Measurements from ENCODE around the gene DYNLRB1. TPM values are rescaled to one million over a fixed set of nuclear protein-coding genes. Genes with fewer than 3 reads are reported as not detected.
A peak's percentile ranks its signal among the peaks of the same experiment; 100 is the strongest.

DYNLRB1 gene
- total RNA-seq, 1 donor from 2014 or later: 154 TPM

DNA sequence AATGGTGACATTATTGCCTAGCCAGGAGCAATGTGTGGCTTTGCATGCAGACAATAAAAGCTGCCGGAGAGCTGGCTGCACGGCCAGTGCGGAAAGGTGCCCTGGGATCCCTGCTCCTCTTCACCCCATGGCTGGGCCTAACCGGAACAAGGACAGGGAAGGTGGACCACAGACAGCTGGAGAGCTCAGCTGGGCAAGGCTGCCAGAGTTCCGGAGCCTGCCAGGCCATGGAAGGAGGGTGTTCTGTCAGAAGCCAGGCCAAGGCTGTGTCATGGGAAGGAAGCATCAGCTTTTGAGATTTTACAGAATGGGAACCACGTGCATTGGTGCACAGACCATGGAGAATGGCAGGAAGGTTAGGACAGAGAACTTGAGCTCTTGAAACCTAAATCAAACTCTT lies 67.3 kb downstream of the DYNLRB1 start:
- DNase-seq: peak; percentile 65
- intact Hi-C loops (cut with micrococcal nuclease): no loop called here
- ATAC-seq: peak; percentile 47

DNA sequence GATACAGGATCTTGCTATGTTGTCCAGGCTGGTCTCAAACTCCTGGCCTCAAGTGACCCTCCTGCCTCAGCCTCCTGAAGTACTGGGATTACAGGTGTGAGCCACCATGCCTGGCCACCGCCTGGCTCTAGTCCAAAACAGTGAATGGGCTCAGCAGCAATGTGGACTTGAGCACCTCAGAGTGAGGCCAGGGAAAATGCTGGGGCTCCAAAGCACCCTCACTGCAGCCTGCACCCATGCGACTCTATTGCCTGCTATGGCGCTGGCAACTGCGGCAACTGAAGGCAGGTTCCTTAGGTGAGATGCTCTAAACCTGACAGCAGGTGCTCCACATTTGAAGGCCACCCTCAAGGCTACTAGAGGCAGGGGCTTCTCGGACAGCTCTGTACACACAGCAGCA lies 68.8 kb downstream of the DYNLRB1 start:
- intact Hi-C loops (cut with micrococcal nuclease): no loop called here
- no peak for ATAC-seq

DNA sequence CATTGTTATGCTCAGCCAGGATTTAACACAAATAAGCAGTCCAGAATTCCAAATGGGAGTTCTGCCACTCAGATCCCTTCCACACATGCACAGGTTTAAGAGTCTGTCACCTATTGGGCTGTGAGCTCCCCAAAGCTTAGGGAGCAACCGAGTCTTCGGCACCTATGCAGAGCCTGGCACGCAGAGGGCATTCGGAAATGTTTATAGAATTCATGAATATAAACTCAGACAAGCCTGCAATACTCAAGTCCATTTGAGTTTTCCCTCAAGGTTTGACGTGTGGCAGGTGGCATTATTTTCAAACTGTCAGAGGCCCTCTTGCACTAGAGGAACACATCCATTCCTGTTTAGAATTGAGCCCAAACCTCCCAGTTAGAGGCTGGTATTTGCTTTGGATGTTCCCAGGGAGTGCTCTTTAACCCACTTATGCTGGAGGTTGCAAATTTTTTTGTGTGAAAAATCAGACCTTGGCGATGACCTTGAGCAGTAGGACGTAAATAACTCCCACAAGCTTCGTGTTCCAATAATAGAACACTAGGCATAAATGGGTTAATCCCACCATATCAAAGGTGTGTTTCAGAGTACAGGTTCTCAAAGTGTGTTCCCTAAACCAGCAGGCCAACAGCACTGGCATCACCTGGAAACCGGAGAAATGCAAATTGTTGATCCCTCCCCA lies 70.4 kb downstream of the DYNLRB1 start:
- DNase-seq (no peak), ATAC-seq (no peak)
- intact Hi-C loops (cut with micrococcal nuclease): no loop called here

More for the DNA sequence above, 68.8 kb downstream of the DYNLRB1 start:
- no peak for DNase-seq

Other genes starting within 250 kb of the DYNLRB1 start
- 60.2 TPM for gene AHCY, start 213.1 kb upstream of the DYNLRB1 start, total RNA-seq
- gene ITCH, start 153.1 kb upstream of the DYNLRB1 start, total RNA-seq: 39.5 TPM
- gene MAP1LC3A, start 42.3 kb downstream of the DYNLRB1 start, total RNA-seq: 137 TPM
- 14.5 TPM for gene PIGU, start 160.7 kb downstream of the DYNLRB1 start, total RNA-seq
- gene TP53INP2, start 187.9 kb downstream of the DYNLRB1 start, total RNA-seq: 146 TPM

Measured in left ventricle myocardium superior (tissue), 1 donor.